Loucy (cell line): ENCODE results near the gene NPTN.

Source experiments
- H2AFZ ChIP-seq: fragments of 200-600 bp; sonication (generic); 2 replicates; pipeline ENCODE4 v1.6.0; 2016; ENCODE audit warnings: antibody characterized with exemption, mild to moderate bottlenecking, low read length, moderate library complexity
- H3F3A ChIP-seq: fragments of 200-600 bp; 2 replicates; pipeline ENCODE4 v1.6.0; 2016; ENCODE audit warnings: antibody characterized with exemption, low read depth, mild to moderate bottlenecking
- H3K27me3 ChIP-seq: fragments of 200-600 bp; sonication (generic); 2 replicates; pipeline ENCODE4 v1.6.1; 2014; ENCODE audit warnings: low read length, mild to moderate bottlenecking; ENCODE audit not compliant: insufficient read depth, poor library complexity, severe bottlenecking
- H3K36me3 ChIP-seq: fragments of 200-600 bp; sonication (generic); 2 replicates; pipeline ENCODE4 v1.6.1; 2016; ENCODE audit warnings: low read length; ENCODE audit not compliant: insufficient read depth
- H3K4me1 ChIP-seq: fragments of 200-600 bp; sonication (generic); 2 replicates; pipeline ENCODE4 v1.5.1; 2014; ENCODE audit warnings: low read length, mild to moderate bottlenecking; ENCODE audit not compliant: insufficient read depth, poor library complexity, severe bottlenecking
- H3K4me2 ChIP-seq: fragments of 200-600 bp; sonication (generic); 2 replicates; pipeline ENCODE4 v1.6.0; 2014; ENCODE audit warnings: antibody characterized with exemption, low read length, low read depth, mild to moderate bottlenecking; ENCODE audit not compliant: poor library complexity, severe bottlenecking
- H3K4me3 ChIP-seq: fragments of 200-600 bp; sonication (generic); 2 replicates; pipeline ENCODE4 v1.5.1; 2014; ENCODE audit warnings: low read length, mild to moderate bottlenecking, mixed read lengths; ENCODE audit not compliant: poor library complexity, severe bottlenecking
- H3K79me2 ChIP-seq: fragments of 200-600 bp; sonication (generic); 2 replicates; pipeline ENCODE4 v1.6.1; 2014; ENCODE audit warnings: low read length; ENCODE audit not compliant: insufficient read depth
- H3K9ac ChIP-seq: fragments of 200-600 bp; sonication (generic); 2 replicates; pipeline ENCODE4 v1.6.0; 2014; ENCODE audit warnings: mild to moderate bottlenecking, low read depth, low read length, moderate library complexity; ENCODE audit not compliant: poor library complexity, severe bottlenecking
- H3K9me2 ChIP-seq: fragments of 200-600 bp; sonication (generic); replicated peaks from 2 replicates; pipeline ENCODE4 v1.6.1; 2016; ENCODE audit warnings: low read depth, low read length, mixed read lengths
- H3K9me3 ChIP-seq: fragments of 200-600 bp; sonication (generic); 2 replicates; pipeline ENCODE4 v1.6.1; 2014; ENCODE audit warnings: mild to moderate bottlenecking, antibody characterized with exemption, low read length, low read depth; ENCODE audit not compliant: insufficient read depth
- H4K20me1 ChIP-seq: fragments of 200-600 bp; sonication (generic); 2 replicates; pipeline ENCODE4 v1.6.0; 2014; ENCODE audit warnings: antibody characterized with exemption, low read length, mild to moderate bottlenecking; ENCODE audit not compliant: insufficient read depth, poor library complexity, severe bottlenecking
- EZH2phosphoT487 ChIP-seq: fragments of 200-600 bp; IDR thresholded peaks from 2 replicates; pipeline ENCODE4 v1.6.1; 2018; ENCODE audit warnings: antibody characterized with exemption, mild to moderate bottlenecking, moderate library complexity, borderline replicate concordance
- TF ChIP-seq, protein P1 (sequence below): fragments of 200-600 bp; sonication (generic); conservative IDR thresholded peaks from 2 replicates; pipeline ENCODE4 v1.5.1; 2014; ENCODE audit warnings: mild to moderate bottlenecking, antibody characterized with exemption, low read length

The NPTN gene

DNA sequence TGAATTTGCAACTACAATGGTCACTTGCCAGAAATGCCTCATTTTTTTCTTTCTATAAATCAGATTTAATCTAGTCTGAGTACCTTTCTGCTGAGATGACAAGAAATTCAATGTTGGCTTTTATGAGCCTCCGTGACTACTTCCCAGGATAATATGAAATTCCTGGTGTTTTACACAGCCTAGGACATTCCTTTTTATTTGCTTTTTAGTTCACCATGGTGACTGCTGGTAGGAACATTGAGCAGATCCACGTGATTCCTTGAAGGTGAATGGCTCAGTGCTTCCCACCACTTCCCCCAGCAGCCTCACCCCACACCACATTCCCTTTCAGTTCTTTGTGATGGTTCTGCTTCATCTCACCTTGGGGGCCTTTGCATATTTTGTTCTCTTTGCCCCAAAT lies 4.3 kb upstream of the NPTN start:
- TF ChIP-seq, protein P1, sequence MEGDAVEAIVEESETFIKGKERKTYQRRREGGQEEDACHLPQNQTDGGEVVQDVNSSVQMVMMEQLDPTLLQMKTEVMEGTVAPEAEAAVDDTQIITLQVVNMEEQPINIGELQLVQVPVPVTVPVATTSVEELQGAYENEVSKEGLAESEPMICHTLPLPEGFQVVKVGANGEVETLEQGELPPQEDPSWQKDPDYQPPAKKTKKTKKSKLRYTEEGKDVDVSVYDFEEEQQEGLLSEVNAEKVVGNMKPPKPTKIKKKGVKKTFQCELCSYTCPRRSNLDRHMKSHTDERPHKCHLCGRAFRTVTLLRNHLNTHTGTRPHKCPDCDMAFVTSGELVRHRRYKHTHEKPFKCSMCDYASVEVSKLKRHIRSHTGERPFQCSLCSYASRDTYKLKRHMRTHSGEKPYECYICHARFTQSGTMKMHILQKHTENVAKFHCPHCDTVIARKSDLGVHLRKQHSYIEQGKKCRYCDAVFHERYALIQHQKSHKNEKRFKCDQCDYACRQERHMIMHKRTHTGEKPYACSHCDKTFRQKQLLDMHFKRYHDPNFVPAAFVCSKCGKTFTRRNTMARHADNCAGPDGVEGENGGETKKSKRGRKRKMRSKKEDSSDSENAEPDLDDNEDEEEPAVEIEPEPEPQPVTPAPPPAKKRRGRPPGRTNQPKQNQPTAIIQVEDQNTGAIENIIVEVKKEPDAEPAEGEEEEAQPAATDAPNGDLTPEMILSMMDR = no peak
- TF ChIP-seq EZH2phosphoT487 = no peak
- Histone ChIP-seq H3K4me1 (peaks cover 7% of the 10 kb centered on the region), H4K20me1 (peaks cover 5% of the 10 kb centered on the region)

DNA sequence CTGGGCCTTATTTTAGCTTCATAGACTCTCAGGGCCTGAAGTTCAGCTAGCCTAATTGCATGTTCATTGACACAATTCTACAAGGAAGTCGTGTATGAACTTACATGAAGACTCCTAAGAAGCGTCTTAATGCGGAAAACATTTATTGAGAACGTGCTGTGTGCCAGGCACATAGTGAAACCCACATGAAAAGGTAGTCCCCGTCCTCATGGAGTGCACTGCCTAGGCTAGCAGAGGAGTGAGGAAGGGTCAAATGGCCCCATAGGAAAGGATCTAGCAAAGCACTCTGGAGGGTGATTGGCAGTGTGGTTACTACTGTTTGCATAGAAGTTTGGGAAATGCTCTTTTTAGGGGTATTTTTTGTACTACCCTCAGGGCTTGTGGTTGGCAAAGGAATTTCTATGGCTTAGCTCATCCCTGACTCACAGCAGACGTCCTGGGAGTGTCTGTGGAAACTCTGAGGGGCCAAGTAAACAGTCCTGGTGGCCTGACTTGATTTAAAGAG lies 854 bp upstream of the NPTN start:
- H2AFZ ChIP-seq = peak overlapping the region; percentile 82

More for the DNA sequence above, 4.3 kb upstream of the NPTN start:
- Histone ChIP-seq H3K79me2 (peaks cover 4% of the 10 kb centered on the region), H3K36me3 (no peaks in the 10 kb centered on the region), H3K9me2 (no peaks in the 10 kb centered on the region), H3K9ac (no peak overlapping the region), H3K9me3 (no peaks in the 10 kb centered on the region), H3K27me3 (no peaks in the 10 kb centered on the region), H3F3A (no peaks in the 10 kb centered on the region), H3K4me3 (no peak overlapping the region), H2AFZ (no peak overlapping the region), H3K4me2 (no peak overlapping the region)

DNA sequence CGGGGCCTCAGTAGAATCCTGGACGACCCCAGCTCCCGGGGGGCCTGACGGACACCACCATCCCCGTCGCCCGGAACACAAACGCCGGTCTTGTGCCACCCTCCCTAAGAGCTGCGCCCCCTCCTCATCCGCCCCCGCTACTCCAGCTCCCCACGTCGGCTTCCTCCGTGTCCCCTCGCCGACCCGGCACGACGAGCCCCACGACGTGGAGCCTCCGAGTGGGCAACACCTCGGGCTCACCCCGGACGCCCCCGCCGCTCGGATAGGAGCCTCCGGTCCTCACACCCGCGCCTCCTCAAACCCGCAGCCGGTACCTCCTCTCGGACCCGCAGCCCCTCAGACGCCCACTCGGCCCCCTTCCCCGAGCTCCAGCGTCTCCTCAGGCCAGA lies 525 bp downstream of the NPTN start:
- Histone ChIP-seq H3K9ac (peak overlapping the region; percentile 82), H3K4me3 (peak overlapping the region; percentile 72), H3K4me2 (peak overlapping the region; percentile 96), H3K9me3 (no peaks in the 10 kb centered on the region), H2AFZ (peak overlapping the region; percentile 48; the same call in 1 of the 2 replicates), H3F3A (no peaks in the 10 kb centered on the region), H3K27me3 (no peaks in the 10 kb centered on the region), H3K9me2 (no peaks in the 10 kb centered on the region), H4K20me1 (peaks cover 49% of the 10 kb centered on the region), H3K4me1 (peaks cover 50% of the 10 kb centered on the region), H3K79me2 (peaks cover 51% of the 10 kb centered on the region), H3K36me3 (no peaks in the 10 kb centered on the region)
- TF ChIP-seq, protein P1 = no peak
- TF ChIP-seq EZH2phosphoT487 = no peak

More for the DNA sequence above, 854 bp upstream of the NPTN start:
- Histone ChIP-seq H3K4me1 (peaks cover 39% of the 10 kb centered on the region), H3K9me2 (no peaks in the 10 kb centered on the region), H3K4me3 (peak overlapping the region; percentile 72), H3K36me3 (no peaks in the 10 kb centered on the region), H3K9ac (peak overlapping the region; percentile 75), H4K20me1 (peaks cover 37% of the 10 kb centered on the region), H3K79me2 (peaks cover 38% of the 10 kb centered on the region), H3F3A (no peaks in the 10 kb centered on the region), H3K9me3 (no peaks in the 10 kb centered on the region), H3K4me2 (peak overlapping the region; percentile 82), H3K27me3 (no peaks in the 10 kb centered on the region)
- TF ChIP-seq, protein P1 = no peak
- no peak for TF ChIP-seq EZH2phosphoT487
